SU-DHL-6 (cell line): ENCODE measurements around the gene P2RX3.

Source experiments
- EZH2phosphoT487 ChIP-seq: fragments of 200-600 bp; sonication (generic), shearing (Covaris generic); conservative IDR thresholded peaks from 2 replicates; pipeline ENCODE4 v1.6.1; 2018; ENCODE audit warnings: mild to moderate bottlenecking, antibody characterized with exemption, low read length, moderate library complexity, mixed read lengths
- TF ChIP-seq, protein P1 (sequence below): fragments of 200-600 bp; sonication (generic); IDR thresholded peaks from one replicate; pipeline ENCODE4 v1.5.1; 2017; ENCODE audit warnings: antibody characterized with exemption, mild to moderate bottlenecking, low read length, moderate library complexity; ENCODE audit not compliant: insufficient read depth, poor library complexity, severe bottlenecking

GRCh38 chr11:57297221-57297620, 40.9 kb upstream of the P2RX3 start:
- TF ChIP-seq, protein P1, sequence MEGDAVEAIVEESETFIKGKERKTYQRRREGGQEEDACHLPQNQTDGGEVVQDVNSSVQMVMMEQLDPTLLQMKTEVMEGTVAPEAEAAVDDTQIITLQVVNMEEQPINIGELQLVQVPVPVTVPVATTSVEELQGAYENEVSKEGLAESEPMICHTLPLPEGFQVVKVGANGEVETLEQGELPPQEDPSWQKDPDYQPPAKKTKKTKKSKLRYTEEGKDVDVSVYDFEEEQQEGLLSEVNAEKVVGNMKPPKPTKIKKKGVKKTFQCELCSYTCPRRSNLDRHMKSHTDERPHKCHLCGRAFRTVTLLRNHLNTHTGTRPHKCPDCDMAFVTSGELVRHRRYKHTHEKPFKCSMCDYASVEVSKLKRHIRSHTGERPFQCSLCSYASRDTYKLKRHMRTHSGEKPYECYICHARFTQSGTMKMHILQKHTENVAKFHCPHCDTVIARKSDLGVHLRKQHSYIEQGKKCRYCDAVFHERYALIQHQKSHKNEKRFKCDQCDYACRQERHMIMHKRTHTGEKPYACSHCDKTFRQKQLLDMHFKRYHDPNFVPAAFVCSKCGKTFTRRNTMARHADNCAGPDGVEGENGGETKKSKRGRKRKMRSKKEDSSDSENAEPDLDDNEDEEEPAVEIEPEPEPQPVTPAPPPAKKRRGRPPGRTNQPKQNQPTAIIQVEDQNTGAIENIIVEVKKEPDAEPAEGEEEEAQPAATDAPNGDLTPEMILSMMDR: no peak
- no peak for TF ChIP-seq EZH2phosphoT487
